Spleen (tissue), 7 donors: Measurements from ENCODE around the gene R3HCC1L.

Experiments
- CTCF ChIP-seq, 11 experiments: fragments of 200-600 bp in 7 of 11; fragments of 450-650 bp in 4 of 11; sonication (generic) in 4 of 11; IDR thresholded peaks in 8 of 11; conservative IDR thresholded peaks in 3 of 11; 1 replicate in 7 of 11; 2 replicates in 4 of 11; pipeline versions ENCODE4 v1.4.0 to v1.8.0; 2016 to 2021; ENCODE audit warnings: antibody characterized with exemption in 11 of 11, inconsistent platforms in 4 of 11, mild to moderate bottlenecking in 1 of 11
- POLR2AphosphoS5 ChIP-seq, 3 donors: sonication (generic); formaldehyde crosslinking; IDR thresholded peaks; one replicate each; pipeline ENCODE4 v1.5.1; 2017; ENCODE audit warnings: antibody characterized with exemption in 3 of 3
- donor health status: DM: no; HTN: no; CAD: no; lungs with moderate emphysema.
- donor health status: DM: no; HTN: no; CAD: no.
- donor health status: DM: no; HTN: no; CAD: no.

- TF ChIP-seq CTCF (IDR thresholded peaks at IDR 0.05 in 8 of 11, conservative IDR thresholded peaks at IDR 0.05 in 3 of 11) (no peak), POLR2AphosphoS5 (IDR thresholded peaks at IDR 0.05) (peak in 1 of 3 donors; percentile 15)
Measured at GRCh38 chr10:98259606-98260315, 125.3 kb downstream of the R3HCC1L start.
